ENCODE results near the gene TF.

The TF gene

DNA sequence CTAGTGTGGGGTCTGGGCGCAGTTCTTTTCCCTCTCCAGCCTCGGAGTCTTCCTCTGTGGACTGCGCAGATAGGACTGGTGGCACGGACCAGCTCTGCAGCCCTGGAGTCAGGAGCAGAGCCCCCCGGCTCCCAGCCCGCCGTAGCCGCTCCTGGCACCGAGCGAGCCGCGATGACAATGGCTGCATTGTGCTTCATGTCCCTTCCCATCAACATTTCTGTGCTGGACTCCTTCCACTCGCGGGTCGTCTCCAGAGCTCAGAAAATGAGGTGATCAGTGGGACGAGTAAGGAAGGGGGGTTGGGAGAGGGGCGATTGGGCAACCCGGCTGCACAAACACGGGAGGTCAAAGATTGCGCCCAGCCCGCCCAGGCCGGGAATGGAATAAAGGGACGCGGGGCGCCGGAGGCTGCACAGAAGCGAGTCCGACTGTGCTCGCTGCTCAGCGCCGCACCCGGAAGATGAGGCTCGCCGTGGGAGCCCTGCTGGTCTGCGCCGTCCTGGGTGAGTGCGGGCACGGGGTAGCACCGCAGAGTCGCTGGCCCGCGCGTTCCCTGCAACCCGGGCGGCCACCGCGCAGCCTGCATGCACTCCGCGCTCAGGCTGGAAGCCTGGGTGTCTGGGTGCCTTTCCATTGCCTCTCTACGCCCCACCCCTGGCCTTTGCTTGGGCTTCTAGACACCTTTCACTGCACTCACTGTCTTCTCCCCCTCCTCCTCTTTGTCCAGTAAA lies at the start of gene TF:
Gene TF, plus strand, starts transcription at position 413 of the 731 bp plus-strand sequence. Its CDS starts 48 bp downstream, at position 461.
- no peaks in the 10 kb centered on the region for H3K4me1 Mint-ChIP-seq
- no peak within 1 kb of the TSS for H3K4me3 Mint-ChIP-seq
- no peak for DNase-seq
- H3K27ac Mint-ChIP-seq, result no peak within 1 kb of the TSS
- no peaks in the 10 kb centered on the region for H3K36me3 Mint-ChIP-seq
- CTCF ChIA-PET, result no interaction called here
- peaks cover 63% of the 10 kb centered on the region for H3K27me3 Mint-ChIP-seq
- no peaks in the 10 kb centered on the region for H3K9me3 Mint-ChIP-seq

GRCh38 chr3:133697960-133698359 lies 48.2 kb upstream of the TF start:
- no peaks in the 10 kb centered on the region for H3K4me1 Mint-ChIP-seq
- no peak for DNase-seq
- H3K9me3 Mint-ChIP-seq, result peaks cover 1% of the 10 kb centered on the region
- peaks cover 10% of the 10 kb centered on the region for H3K27me3 Mint-ChIP-seq
- no peaks in the 10 kb centered on the region for H3K36me3 Mint-ChIP-seq
- CTCF ChIA-PET, result no interaction called here
- H3K4me3 Mint-ChIP-seq, result no peak overlapping the region
- H3K27ac Mint-ChIP-seq, result no peak overlapping the region

DNA sequence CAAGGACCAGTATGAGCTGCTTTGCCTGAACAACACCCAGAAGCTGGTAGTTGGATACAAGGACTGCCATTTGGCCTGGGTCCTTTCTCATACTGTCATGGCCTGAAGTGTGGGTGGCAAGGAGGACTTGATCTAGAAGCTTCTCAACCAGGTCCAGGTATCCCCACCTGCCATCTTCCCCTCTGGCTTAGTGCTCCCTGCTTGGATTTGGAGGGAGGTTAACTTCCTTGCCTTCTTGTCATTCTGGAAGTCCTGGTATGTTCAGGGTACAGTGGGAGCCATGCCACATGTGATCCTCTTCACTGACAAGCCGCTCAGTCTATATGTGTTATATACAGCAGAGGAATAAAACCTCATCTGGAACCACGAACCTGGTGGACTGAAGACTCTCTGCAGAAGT lies 46.7 kb upstream of the TF start:
- Mint-ChIP-seq H3K4me3 (no peak overlapping the region), H3K36me3 (no peaks in the 10 kb centered on the region), H3K9me3 (peaks cover 1% of the 10 kb centered on the region), H3K4me1 (no peaks in the 10 kb centered on the region), H3K27me3 (peaks cover 18% of the 10 kb centered on the region), H3K27ac (no peak overlapping the region)
- DNase-seq, result no peak
- CTCF ChIA-PET, result no interaction called here

GRCh38 chr3:133699903-133700302 lies 46.3 kb upstream of the TF start:
- Mint-ChIP-seq H3K27ac (no peak overlapping the region), H3K9me3 (peaks cover 1% of the 10 kb centered on the region), H3K4me3 (no peak overlapping the region), H3K4me1 (no peaks in the 10 kb centered on the region), H3K36me3 (no peaks in the 10 kb centered on the region), H3K27me3 (peaks cover 20% of the 10 kb centered on the region)
- no peak for DNase-seq
- CTCF ChIA-PET, result no interaction called here

DNA sequence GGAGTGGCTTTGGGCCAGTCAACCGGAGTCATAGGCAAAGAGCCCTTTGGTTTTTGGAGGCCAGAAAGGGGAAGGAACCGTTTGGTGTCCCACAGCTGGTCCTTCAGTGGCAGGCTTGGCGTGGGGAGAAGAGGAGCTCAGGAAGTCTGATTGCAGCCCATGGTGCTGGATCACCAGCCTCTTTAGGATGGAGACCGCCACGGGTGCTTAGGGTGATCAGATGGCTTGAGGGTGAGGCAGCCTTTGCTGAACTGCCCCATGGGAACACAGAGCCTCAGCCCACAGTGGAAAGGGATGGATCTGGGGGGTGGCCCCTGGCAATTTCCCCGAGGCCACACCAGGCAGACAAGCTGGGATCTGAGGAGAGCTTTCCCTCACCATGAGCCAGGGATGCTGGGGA lies 45.8 kb upstream of the TF start:
- Mint-ChIP-seq H3K27me3 (peaks cover 21% of the 10 kb centered on the region), H3K27ac (no peak overlapping the region), H3K4me1 (no peaks in the 10 kb centered on the region), H3K9me3 (peaks cover 1% of the 10 kb centered on the region), H3K4me3 (no peak overlapping the region), H3K36me3 (no peaks in the 10 kb centered on the region)
- CTCF ChIA-PET, result no interaction called here
- no peak for DNase-seq

GRCh38 chr3:133701435-133702358 lies 44.5 kb upstream of the TF start:
- no peaks in the 10 kb centered on the region for H3K4me1 Mint-ChIP-seq
- H3K4me3 Mint-ChIP-seq, result no peak overlapping the region
- no peak for DNase-seq
- no peak overlapping the region for H3K27ac Mint-ChIP-seq
- H3K36me3 Mint-ChIP-seq, result no peaks in the 10 kb centered on the region
- H3K27me3 Mint-ChIP-seq, result peaks cover 33% of the 10 kb centered on the region
- CTCF ChIA-PET, result interaction anchor here (0.6 kb wide), 1 partner anchor 447 kb away, joined by 3 read pairs; no protein-coding TSS in a partner anchor
- peaks cover 1% of the 10 kb centered on the region for H3K9me3 Mint-ChIP-seq

- CTCF ChIA-PET, result no interaction called here
- H3K36me3 Mint-ChIP-seq, result no peaks in the 10 kb centered on the region
- no peak overlapping the region for H3K4me3 Mint-ChIP-seq
- no peaks in the 10 kb centered on the region for H3K9me3 Mint-ChIP-seq
- H3K27ac Mint-ChIP-seq, result no peak overlapping the region
- DNase-seq, result no peak
- H3K27me3 Mint-ChIP-seq, result peaks cover 38% of the 10 kb centered on the region
- H3K4me1 Mint-ChIP-seq, result no peaks in the 10 kb centered on the region
Observed at GRCh38 chr3:133703915-133704314, 42.3 kb upstream of the TF start.

DNA sequence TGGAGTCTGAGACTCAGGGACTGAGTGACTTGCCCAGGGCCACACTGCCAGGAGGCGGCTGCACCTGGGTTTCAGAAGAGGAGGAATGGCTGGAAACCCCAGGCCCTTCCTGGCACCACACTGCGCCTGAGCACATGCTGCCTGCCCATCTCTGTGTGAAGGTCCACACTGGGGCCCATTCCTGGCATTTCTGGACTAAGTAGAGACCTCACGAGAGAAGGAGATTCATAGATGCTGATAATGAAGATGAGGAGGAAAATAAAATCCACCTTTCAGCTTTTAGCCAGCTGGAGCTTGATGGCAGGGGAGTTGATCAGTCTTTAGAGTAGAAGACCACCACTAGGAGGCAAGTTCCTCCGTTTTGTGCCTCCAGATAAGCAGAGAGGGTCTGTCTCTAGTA lies 40.2 kb upstream of the TF start:
- H3K36me3 Mint-ChIP-seq, result no peaks in the 10 kb centered on the region
- peaks cover 44% of the 10 kb centered on the region for H3K27me3 Mint-ChIP-seq
- CTCF ChIA-PET, result no interaction called here

GRCh38 chr3:133709139-133709750 lies 36.9 kb upstream of the TF start:
- no peaks in the 10 kb centered on the region for H3K9me3 Mint-ChIP-seq
- CTCF ChIA-PET, result no interaction called here
- H3K4me1 Mint-ChIP-seq, result no peaks in the 10 kb centered on the region
- peaks cover 32% of the 10 kb centered on the region for H3K27me3 Mint-ChIP-seq
- no peak overlapping the region for H3K4me3 Mint-ChIP-seq
- DNase-seq, result no peak
- no peak overlapping the region for H3K27ac Mint-ChIP-seq
- H3K36me3 Mint-ChIP-seq, result no peaks in the 10 kb centered on the region

More for the DNA sequence above, 40.2 kb upstream of the TF start:
- H3K9me3 Mint-ChIP-seq, result no peaks in the 10 kb centered on the region
- DNase-seq, result no peak
- no peak overlapping the region for H3K4me3 Mint-ChIP-seq
- no peak overlapping the region for H3K27ac Mint-ChIP-seq
- no peaks in the 10 kb centered on the region for H3K4me1 Mint-ChIP-seq

- no peak overlapping the region for H3K4me3 Mint-ChIP-seq
- no peaks in the 10 kb centered on the region for H3K36me3 Mint-ChIP-seq
- no peaks in the 10 kb centered on the region for H3K9me3 Mint-ChIP-seq
- no peak overlapping the region for H3K27ac Mint-ChIP-seq
- peaks cover 20% of the 10 kb centered on the region for H3K27me3 Mint-ChIP-seq
- CTCF ChIA-PET, result no interaction called here
- H3K4me1 Mint-ChIP-seq, result no peaks in the 10 kb centered on the region
- DNase-seq, result no peak
Observed at GRCh38 chr3:133711013-133711412, 35.2 kb upstream of the TF start.

GRCh38 chr3:133712017-133712416 lies 34.2 kb upstream of the TF start:
- CTCF ChIA-PET, result no interaction called here
- H3K4me3 Mint-ChIP-seq, result no peak overlapping the region
- H3K9me3 Mint-ChIP-seq, result no peaks in the 10 kb centered on the region
- no peak overlapping the region for H3K27ac Mint-ChIP-seq
- DNase-seq, result no peak
- no peaks in the 10 kb centered on the region for H3K4me1 Mint-ChIP-seq
- H3K36me3 Mint-ChIP-seq, result no peaks in the 10 kb centered on the region
- H3K27me3 Mint-ChIP-seq, result peaks cover 13% of the 10 kb centered on the region

GRCh38 chr3:133713347-133713746 lies 32.8 kb upstream of the TF start:
- H3K27ac Mint-ChIP-seq, result no peak overlapping the region
- CTCF ChIA-PET, result no interaction called here
- H3K27me3 Mint-ChIP-seq, result peaks cover 11% of the 10 kb centered on the region

GRCh38 chr3:133717424-133717823 lies 28.8 kb upstream of the TF start:
- H3K4me1 Mint-ChIP-seq, result no peaks in the 10 kb centered on the region
- no peak for DNase-seq
- no peaks in the 10 kb centered on the region for H3K9me3 Mint-ChIP-seq
- no peaks in the 10 kb centered on the region for H3K27me3 Mint-ChIP-seq
- H3K27ac Mint-ChIP-seq, result no peak overlapping the region
- no peak overlapping the region for H3K4me3 Mint-ChIP-seq
- CTCF ChIA-PET, result no interaction called here
- no peaks in the 10 kb centered on the region for H3K36me3 Mint-ChIP-seq

More at GRCh38 chr3:133713347-133713746, 32.8 kb upstream of the TF start:
- Mint-ChIP-seq H3K4me3 (no peak overlapping the region), H3K4me1 (no peaks in the 10 kb centered on the region), H3K9me3 (no peaks in the 10 kb centered on the region), H3K36me3 (no peaks in the 10 kb centered on the region)
- no peak for DNase-seq

- Mint-ChIP-seq H3K27ac (no peak overlapping the region), H3K9me3 (peaks cover 11% of the 10 kb centered on the region)
Observed at GRCh38 chr3:133722935-133723334, 23.3 kb upstream of the TF start.

More at GRCh38 chr3:133722935-133723334, 23.3 kb upstream of the TF start:
- CTCF ChIA-PET, result no interaction called here
- Mint-ChIP-seq H3K27me3 (peaks cover 2% of the 10 kb centered on the region), H3K4me1 (no peaks in the 10 kb centered on the region), H3K4me3 (no peak overlapping the region), H3K36me3 (no peaks in the 10 kb centered on the region)
- no peak for DNase-seq
